Upper lobe of left lung (tissue), 6 donors: ENCODE data around the gene VASN. TPM values are rescaled to one million over a fixed set of nuclear protein-coding genes. Genes with fewer than 3 reads are reported as not detected.
A peak's percentile ranks its signal among the peaks of the same experiment; 100 is the strongest.

Experiments used
- ATAC-seq, 2 donors: fragments of 200-7000 bp; cut with Tn5 transposase; one replicate each; pipeline ENCODE4 v1.9.1; 2022; ENCODE audit warnings: mild to moderate bottlenecking in 2 of 2, moderate library complexity in 2 of 2; ENCODE audit not compliant: low FRiP score in 2 of 2
- DNase-seq, 2 donors: peaks; one replicate each; pipeline ENCODE4 v3.0.0-alpha.2; 2019 to 2020
- H3K27ac ChIP-seq, 4 donors: fragments of 200-600 bp; sonication (generic); one replicate each; pipeline ENCODE4 v1.5.1; 2016 to 2019
- H3K27me3 ChIP-seq, 4 donors: fragments of 200-600 bp; sonication (generic); one replicate each; pipeline ENCODE4 v1.5.1; 2017 to 2019
- H3K36me3 ChIP-seq, 4 donors: fragments of 200-600 bp; sonication (generic); one replicate each; pipeline ENCODE4 v1.5.1; 2016 to 2019
- H3K4me1 ChIP-seq, 4 donors: fragments of 200-600 bp; sonication (generic); one replicate each; pipeline ENCODE4 v1.5.1; 2018 to 2019
- H3K4me3 ChIP-seq, 4 donors: fragments of 200-600 bp; sonication (generic); one replicate each; pipeline ENCODE4 v1.5.1; 2017 to 2019; ENCODE audit warnings: mild to moderate bottlenecking in 2 of 4, moderate library complexity in 1 of 4
- H3K9me3 ChIP-seq, 4 donors: fragments of 200-600 bp; sonication (generic); one replicate each; pipeline ENCODE4 v1.5.1; 2018 to 2019
- CTCF ChIP-seq, 6 experiments: fragments of 450-650 bp in 4 of 6; fragments of 200-600 bp in 2 of 6; sonication (generic) in 2 of 6; IDR thresholded peaks; one replicate each; pipeline ENCODE4 v1.5.1; 2016 to 2019; ENCODE audit warnings: antibody characterized with exemption in 6 of 6
- EP300 ChIP-seq, 4 donors: sonication (generic); formaldehyde crosslinking; IDR thresholded peaks; one replicate each; pipeline ENCODE4 v1.5.1; 2017; ENCODE audit warnings: antibody characterized with exemption in 4 of 4, control low read depth in 2 of 4
- POLR2A ChIP-seq, 4 donors: fragments of 450-650 bp; IDR thresholded peaks; one replicate each; pipeline ENCODE4 v1.5.1; 2016 to 2017; ENCODE audit warnings: antibody characterized with exemption in 4 of 4, mild to moderate bottlenecking in 2 of 4
- POLR2AphosphoS5 ChIP-seq, 2 donors: sonication (generic); formaldehyde crosslinking; IDR thresholded peaks; one replicate each; pipeline ENCODE4 v1.5.1; 2017; ENCODE audit warnings: antibody characterized with exemption in 2 of 2
- WGBS, 2 donors: methylation state at CpG; one replicate each; pipeline ENCODE4 v1.1.5; 2017 to 2018; 5-methylcytosine and 5-hydroxymethylcytosine counted together
- total RNA-seq, 6 donors: library from RNA; depleted of rRNA in 4 of 6; stranded (reverse); fragments of >200 nt in 4 of 6; gene quantifications; one replicate each; pipeline versions ENCODE4 v1.1.0 to v1.2.1, GENCODE V29; 2016 to 2021
- donor health status: DM: no; HTN: no; CAD: no; lungs with moderate emphysema.
- donor health status: DM: no; HTN: yes; CAD: no; lungs with severe emphysema.

Gene VASN
- total RNA-seq, 6 donors from 2014 or later, result 11.4 to 40.6 (median 30.2) TPM

GRCh38 chr16:4412159-4412558 is 40.5 kb downstream of the VASN start:
- Histone ChIP-seq H3K27me3 (no peaks in the 10 kb centered on the region), H3K4me3 (no peak overlapping the region), H3K4me1 (peaks cover 20 to 47% (median 29%) of the 10 kb centered on the region in 4 donors), H3K27ac (peak overlapping the region in 1 of 4 donors; percentile 40), H3K36me3 (peaks cover 9 to 49% (median 35%) of the 10 kb centered on the region in 4 donors), H3K9me3 (no peaks in the 10 kb centered on the region)
- DNase-seq (no peak), ATAC-seq (no peak)
- 92 to 95% methylated on average over 2 to 8 of the region's 8 CpGs for WGBS, 2 donors
- TF ChIP-seq CTCF (IDR thresholded peaks at IDR 0.05), result no peak

GRCh38 chr16:4412854-4413253 is 41.2 kb downstream of the VASN start:
- H3K4me1 ChIP-seq, result peaks cover 20 to 51% (median 28%) of the 10 kb centered on the region in 4 donors
- no peak overlapping the region for H3K27ac ChIP-seq
- no peaks in the 10 kb centered on the region for H3K9me3 ChIP-seq
- H3K36me3 ChIP-seq, result peaks cover 5 to 42% (median 28%) of the 10 kb centered on the region in 4 donors
- no peak for TF ChIP-seq CTCF (IDR thresholded peaks at IDR 0.05)
- no peak for TF ChIP-seq POLR2AphosphoS5 (IDR thresholded peaks at IDR 0.05)
- TF ChIP-seq EP300 (IDR thresholded peaks at IDR 0.05), result no peak
- TF ChIP-seq POLR2A (IDR thresholded peaks at IDR 0.05), result no peak
- no peak for DNase-seq
- no peak for ATAC-seq
- WGBS, 2 donors, result 95 to 96% methylated on average over 3 to 4 of the region's 4 CpGs
- H3K27me3 ChIP-seq, result no peaks in the 10 kb centered on the region
- H3K4me3 ChIP-seq, result no peak overlapping the region

GRCh38 chr16:4414187-4414917 is 42.7 kb downstream of the VASN start:
- Histone ChIP-seq H3K4me3 (peak overlapping the region in 1 of 4 donors; percentile 88), H3K9me3 (no peaks in the 10 kb centered on the region), H3K27me3 (no peaks in the 10 kb centered on the region), H3K27ac (peak overlapping the region; percentile 89 to 97 (median 95)), H3K36me3 (peaks cover 5 to 27% (median 19%) of the 10 kb centered on the region in 4 donors), H3K4me1 (peaks cover 16 to 44% (median 25%) of the 10 kb centered on the region in 4 donors)
- no peak for TF ChIP-seq POLR2AphosphoS5 (IDR thresholded peaks at IDR 0.05)
- no peak for TF ChIP-seq CTCF (IDR thresholded peaks at IDR 0.05)
- TF ChIP-seq POLR2A (IDR thresholded peaks at IDR 0.05), result no peak
- TF ChIP-seq EP300 (IDR thresholded peaks at IDR 0.05), result no peak
- ATAC-seq, result no peak
- WGBS, 2 donors, result 72 to 78% methylated on average over 7 of the region's 7 CpGs
- no peak for DNase-seq

GRCh38 chr16:4415538-4416199 is 44.0 kb downstream of the VASN start:
- TF ChIP-seq CTCF (IDR thresholded peaks at IDR 0.05) (peak in 3 of 6 experiments; percentile 18 to 33 (median 18)), POLR2AphosphoS5 (IDR thresholded peaks at IDR 0.05) (peak; percentile 22 to 41), EP300 (IDR thresholded peaks at IDR 0.05) (no peak), POLR2A (IDR thresholded peaks at IDR 0.05) (peak in 2 of 4 donors; percentile 37 to 71)
- no peaks in the 10 kb centered on the region for H3K9me3 ChIP-seq
- peaks cover 5 to 20% (median 14%) of the 10 kb centered on the region in 4 donors for H3K36me3 ChIP-seq
- H3K27me3 ChIP-seq, result no peaks in the 10 kb centered on the region
- peaks cover 16 to 42% (median 21%) of the 10 kb centered on the region in 4 donors for H3K4me1 ChIP-seq
- peak overlapping the region; percentile 89 to 97 (median 95) for H3K27ac ChIP-seq
- ATAC-seq, result peak; percentile 66 to 74
- peak; percentile 73 to 90 for DNase-seq
- peak overlapping the region; percentile 80 to 100 (median 94) for H3K4me3 ChIP-seq
- WGBS, 2 donors, result 1 to 6% methylated on average over 12 to 17 of the region's 44 CpGs
